ENCODE results near the gene GALNT18.

GALNT18 gene

GRCh38 chr11:11297578-11297977 is 324.2 kb downstream of the GALNT18 start:
- H3K9me3 Mint-ChIP-seq = no peaks in the 10 kb centered on the region
- H3K27me3 Mint-ChIP-seq = peaks cover 9% of the 10 kb centered on the region
- H3K36me3 Mint-ChIP-seq = no peaks in the 10 kb centered on the region
- ATAC-seq (ENCODE audit: low read depth) (no peak), DNase-seq (ENCODE audit: low spot score in 2 of 2) (no peak)
- H3K27ac Mint-ChIP-seq = no peak overlapping the region
- no peak overlapping the region for H3K4me3 Mint-ChIP-seq
- H3K4me1 Mint-ChIP-seq = peaks cover 3% of the 10 kb centered on the region

GRCh38 chr11:11296434-11296833 is 325.4 kb downstream of the GALNT18 start:
- Mint-ChIP-seq H3K4me3 (no peak overlapping the region), H3K36me3 (no peaks in the 10 kb centered on the region), H3K9me3 (no peaks in the 10 kb centered on the region), H3K27ac (no peak overlapping the region), H3K27me3 (peaks cover 9% of the 10 kb centered on the region), H3K4me1 (no peaks in the 10 kb centered on the region)
- DNase-seq (ENCODE audit: low spot score in 2 of 2) (no peak), ATAC-seq (ENCODE audit: low read depth) (no peak)

- Mint-ChIP-seq H3K4me1 (no peaks in the 10 kb centered on the region), H3K36me3 (no peaks in the 10 kb centered on the region), H3K27ac (no peak overlapping the region), H3K27me3 (peaks cover 2% of the 10 kb centered on the region), H3K9me3 (no peaks in the 10 kb centered on the region), H3K4me3 (no peak overlapping the region)
- ATAC-seq (ENCODE audit: low read depth) = no peak
- DNase-seq (ENCODE audit: low spot score in 2 of 2) = no peak
Observed at GRCh38 chr11:11294551-11294855, 327.3 kb downstream of the GALNT18 start.

- no peak for ATAC-seq (ENCODE audit: low read depth)
- Mint-ChIP-seq H3K4me1 (no peaks in the 10 kb centered on the region), H3K9me3 (no peaks in the 10 kb centered on the region), H3K27me3 (peaks cover 2% of the 10 kb centered on the region), H3K36me3 (no peaks in the 10 kb centered on the region), H3K27ac (no peak overlapping the region), H3K4me3 (no peak overlapping the region)
- DNase-seq (ENCODE audit: low spot score in 2 of 2) = no peak
Observed at GRCh38 chr11:11293798-11294550, 327.8 kb downstream of the GALNT18 start.

- H3K36me3 Mint-ChIP-seq = no peaks in the 10 kb centered on the region
- no peak overlapping the region for H3K4me3 Mint-ChIP-seq
- H3K9me3 Mint-ChIP-seq = no peaks in the 10 kb centered on the region
- DNase-seq (ENCODE audit: low spot score in 2 of 2) (no peak), ATAC-seq (ENCODE audit: low read depth) (no peak)
- peaks cover 3% of the 10 kb centered on the region for H3K27me3 Mint-ChIP-seq
- H3K27ac Mint-ChIP-seq = no peak overlapping the region
- H3K4me1 Mint-ChIP-seq = no peaks in the 10 kb centered on the region
Observed at GRCh38 chr11:11292839-11293238, 329.0 kb downstream of the GALNT18 start.

DNA sequence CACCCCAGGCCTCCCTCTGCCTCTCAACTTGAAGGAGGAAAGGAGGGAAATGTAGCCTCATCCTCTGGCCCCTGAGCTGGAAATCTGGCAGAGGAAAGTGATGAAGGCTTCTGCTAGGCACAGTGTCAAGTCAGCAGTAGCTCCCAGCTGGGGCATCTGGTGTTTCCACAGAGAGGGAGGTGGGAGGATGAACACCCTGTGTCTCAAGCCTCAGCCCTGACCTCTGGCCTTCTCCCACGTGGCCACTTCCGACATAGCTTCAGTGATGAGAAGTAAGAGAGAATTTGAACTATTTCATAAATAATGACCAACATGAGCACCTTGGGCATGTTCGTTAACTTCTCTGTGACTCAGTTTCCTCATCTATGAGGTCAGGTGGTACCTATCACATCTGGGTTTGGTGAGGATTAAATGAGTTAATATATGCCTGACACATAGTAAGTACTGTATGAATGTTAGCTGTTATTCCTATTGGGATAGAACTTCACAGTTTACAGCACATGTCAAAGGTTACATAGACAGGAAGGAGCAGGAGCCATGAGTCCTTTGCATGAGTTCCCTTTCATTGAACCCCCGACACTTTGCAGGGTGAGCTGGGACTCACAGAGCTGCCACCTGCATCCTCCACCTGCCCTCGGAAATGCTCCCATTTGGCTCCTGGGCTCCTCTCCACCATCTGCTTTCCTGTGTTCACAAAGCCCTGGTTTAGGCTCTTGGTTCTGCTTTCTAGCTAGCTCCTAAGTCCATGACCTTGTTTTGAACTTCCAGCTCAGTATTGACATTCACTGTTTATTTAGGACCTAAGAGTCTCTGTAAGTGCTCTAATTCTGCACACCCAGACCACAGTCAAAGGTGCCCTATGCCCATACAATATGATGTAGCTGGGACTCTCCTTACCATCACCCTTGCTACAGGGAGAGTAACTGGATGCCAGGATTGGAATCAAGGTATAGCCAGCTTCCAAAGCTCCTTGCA is 330.5 kb downstream of the GALNT18 start:
- DNase-seq (ENCODE audit: low spot score in 2 of 2) = no peak
- no peaks in the 10 kb centered on the region for H3K9me3 Mint-ChIP-seq
- H3K27me3 Mint-ChIP-seq = peaks cover 2% of the 10 kb centered on the region
- H3K27ac Mint-ChIP-seq = no peak overlapping the region
- H3K4me1 Mint-ChIP-seq = no peaks in the 10 kb centered on the region
- no peak overlapping the region for H3K4me3 Mint-ChIP-seq
- H3K36me3 Mint-ChIP-seq = no peaks in the 10 kb centered on the region
- no peak for ATAC-seq (ENCODE audit: low read depth)

- H3K9me3 Mint-ChIP-seq = no peaks in the 10 kb centered on the region
- no peak overlapping the region for H3K27ac Mint-ChIP-seq
- no peak overlapping the region for H3K4me3 Mint-ChIP-seq
- no peaks in the 10 kb centered on the region for H3K4me1 Mint-ChIP-seq
- peaks cover 2% of the 10 kb centered on the region for H3K27me3 Mint-ChIP-seq
- H3K36me3 Mint-ChIP-seq = no peaks in the 10 kb centered on the region
- ATAC-seq (ENCODE audit: low read depth) (no peak), DNase-seq (ENCODE audit: low spot score in 2 of 2) (no peak)
Observed at GRCh38 chr11:11290354-11290753, 331.5 kb downstream of the GALNT18 start.

GRCh38 chr11:11289669-11290068 is 332.1 kb downstream of the GALNT18 start:
- ATAC-seq (ENCODE audit: low read depth) (no peak), DNase-seq (ENCODE audit: low spot score in 2 of 2) (no peak)
- Mint-ChIP-seq H3K27me3 (peaks cover 2% of the 10 kb centered on the region), H3K4me1 (no peaks in the 10 kb centered on the region), H3K4me3 (no peak overlapping the region), H3K27ac (no peak overlapping the region), H3K36me3 (no peaks in the 10 kb centered on the region), H3K9me3 (no peaks in the 10 kb centered on the region)

- H3K27ac Mint-ChIP-seq = no peak overlapping the region
- H3K9me3 Mint-ChIP-seq = no peaks in the 10 kb centered on the region
Observed at GRCh38 chr11:11288972-11289616, 332.7 kb downstream of the GALNT18 start.

DNA sequence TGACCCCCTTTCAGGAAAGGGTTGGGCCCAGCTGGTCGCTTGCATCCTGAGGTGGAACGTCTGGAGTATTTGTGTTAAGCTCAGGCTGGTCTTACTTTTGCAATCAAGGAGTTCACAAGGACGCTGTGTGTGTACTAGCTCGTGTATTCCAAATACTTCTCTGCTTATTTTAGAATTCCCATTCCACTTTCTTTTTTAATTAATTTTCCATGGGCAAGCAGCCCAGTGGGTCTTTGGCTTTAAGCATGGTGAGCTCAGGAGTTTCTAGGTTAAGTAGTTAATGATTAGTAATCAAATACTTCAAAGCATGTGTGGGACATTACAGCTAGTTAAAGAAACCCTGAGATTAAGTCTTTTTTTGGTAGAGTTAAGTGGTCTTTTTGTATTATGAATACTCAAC is 337.3 kb downstream of the GALNT18 start:
- Mint-ChIP-seq H3K27ac (no peak overlapping the region), H3K9me3 (no peaks in the 10 kb centered on the region), H3K36me3 (no peaks in the 10 kb centered on the region), H3K27me3 (peaks cover 2% of the 10 kb centered on the region), H3K4me1 (no peaks in the 10 kb centered on the region), H3K4me3 (no peak overlapping the region)
- no peak for DNase-seq (ENCODE audit: low spot score in 2 of 2)
- ATAC-seq (ENCODE audit: low read depth) = no peak

More at GRCh38 chr11:11288972-11289616, 332.7 kb downstream of the GALNT18 start:
- H3K27me3 Mint-ChIP-seq = peaks cover 2% of the 10 kb centered on the region
- H3K4me1 Mint-ChIP-seq = no peaks in the 10 kb centered on the region
- no peaks in the 10 kb centered on the region for H3K36me3 Mint-ChIP-seq
- no peak for DNase-seq (ENCODE audit: low spot score in 2 of 2)
- no peak for ATAC-seq (ENCODE audit: low read depth)
- H3K4me3 Mint-ChIP-seq = no peak overlapping the region

- no peaks in the 10 kb centered on the region for H3K4me1 Mint-ChIP-seq
- H3K36me3 Mint-ChIP-seq = no peaks in the 10 kb centered on the region
- H3K4me3 Mint-ChIP-seq = no peak overlapping the region
- no peak overlapping the region for H3K27ac Mint-ChIP-seq
- H3K27me3 Mint-ChIP-seq = peaks cover 3% of the 10 kb centered on the region
- ATAC-seq (ENCODE audit: low read depth) (no peak), DNase-seq (ENCODE audit: low spot score in 2 of 2) (no peak)
- H3K9me3 Mint-ChIP-seq = no peaks in the 10 kb centered on the region
Observed at GRCh38 chr11:11281626-11282025, 340.2 kb downstream of the GALNT18 start.

DNA sequence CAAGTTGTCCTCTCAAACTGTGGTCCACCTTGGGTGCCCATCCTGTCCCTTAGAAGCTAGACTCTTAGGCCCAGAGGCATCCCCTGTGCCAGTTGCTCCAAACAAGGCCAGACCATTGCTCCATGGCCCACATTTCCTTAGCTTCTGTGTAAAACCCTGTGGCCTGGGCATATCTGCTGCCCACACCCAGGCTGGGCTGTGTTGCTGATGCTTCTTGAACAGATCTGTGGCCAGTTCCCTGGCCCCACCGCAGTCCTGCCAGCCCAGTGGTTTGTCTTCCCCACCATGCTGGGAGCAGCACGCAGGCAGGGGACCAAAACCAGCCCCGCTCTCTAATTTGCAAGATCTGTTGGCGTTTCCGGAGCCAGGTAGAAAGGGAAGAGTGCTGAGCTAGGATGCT is 341.0 kb downstream of the GALNT18 start:
- H3K27me3 Mint-ChIP-seq = peaks cover 3% of the 10 kb centered on the region
- no peak overlapping the region for H3K4me3 Mint-ChIP-seq
- no peaks in the 10 kb centered on the region for H3K36me3 Mint-ChIP-seq

GRCh38 chr11:11279956-11280689 is 341.7 kb downstream of the GALNT18 start:
- Mint-ChIP-seq H3K4me3 (no peak overlapping the region), H3K27ac (no peak overlapping the region), H3K27me3 (peaks cover 3% of the 10 kb centered on the region), H3K4me1 (no peaks in the 10 kb centered on the region), H3K9me3 (peaks cover 2% of the 10 kb centered on the region), H3K36me3 (no peaks in the 10 kb centered on the region)
- no peak for ATAC-seq (ENCODE audit: low read depth)
- no peak for DNase-seq (ENCODE audit: low spot score in 2 of 2)

More for the DNA sequence above, 341.0 kb downstream of the GALNT18 start:
- Mint-ChIP-seq H3K4me1 (no peaks in the 10 kb centered on the region), H3K9me3 (no peaks in the 10 kb centered on the region), H3K27ac (no peak overlapping the region)
- DNase-seq (ENCODE audit: low spot score in 2 of 2) = no peak
- no peak for ATAC-seq (ENCODE audit: low read depth)

Data from memory B cell (primary cell).